Activated CD8-positive, alpha-beta memory T cell treated with anti-CD3 and anti-CD28 coated beads, Interleukin-2, amount 50 U/mL, for 24 hours (primary cell): ENCODE data around the gene UBAC1.

Source experiments
- DNase-seq: peaks from one replicate; pipeline ENCODE4 v3.0.0-alpha.2; 2020; ENCODE audit errors: extremely low read depth

UBAC1 gene

DNA sequence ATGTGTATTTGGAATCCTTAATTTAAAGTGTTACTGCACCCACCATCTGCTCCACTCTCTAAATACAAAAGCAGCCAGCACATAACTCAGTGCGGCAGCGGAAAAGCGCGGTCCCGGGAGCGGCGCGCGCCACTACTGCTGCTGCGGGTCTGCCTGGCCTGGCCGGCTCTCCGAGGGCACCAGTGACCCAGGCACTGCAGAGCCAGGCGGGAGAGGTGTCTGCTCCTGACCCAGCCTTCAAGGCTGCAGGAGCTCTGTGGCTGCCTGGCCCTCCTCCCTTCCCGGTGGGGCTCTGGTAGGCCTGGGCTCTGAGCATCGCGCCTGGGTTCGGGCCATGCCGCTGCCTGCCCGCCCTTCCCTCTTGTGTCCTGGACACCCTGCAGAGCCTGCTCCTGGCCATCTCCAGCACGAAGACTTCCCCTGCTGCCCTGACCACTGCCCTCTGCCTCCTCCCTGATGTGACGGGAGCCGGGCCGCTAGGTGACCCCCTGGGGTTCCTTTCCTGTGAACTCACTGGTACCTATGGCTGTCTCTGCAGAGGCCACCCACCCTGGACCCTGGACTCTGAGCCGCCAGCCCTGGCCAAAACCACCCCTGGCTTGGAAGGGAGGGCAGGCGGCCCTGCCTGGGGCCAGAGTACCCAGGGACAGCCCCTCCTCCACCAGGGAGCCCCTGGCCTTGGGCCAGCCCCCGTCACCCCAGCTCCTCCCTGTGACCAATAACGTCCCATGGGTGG lies 32.8 kb upstream of the UBAC1 start:
- no peak for DNase-seq

DNA sequence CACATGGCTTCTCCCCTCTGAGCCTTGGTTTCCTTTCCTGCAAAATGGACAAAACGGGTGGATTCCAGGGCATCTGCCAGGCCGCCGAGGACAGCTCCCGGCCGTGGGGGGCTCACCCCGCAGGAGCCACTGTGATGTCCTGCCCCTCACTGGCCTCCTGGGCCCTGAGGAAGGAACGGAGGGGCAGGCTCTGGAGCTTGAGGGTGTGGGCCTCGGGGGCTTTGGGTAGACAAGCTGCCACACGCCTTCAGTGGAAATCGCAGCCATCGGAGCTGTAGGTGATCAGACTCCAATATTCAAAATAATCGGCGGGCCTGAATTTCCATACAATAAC lies 32.2 kb upstream of the UBAC1 start:
- DNase-seq = no peak

DNA sequence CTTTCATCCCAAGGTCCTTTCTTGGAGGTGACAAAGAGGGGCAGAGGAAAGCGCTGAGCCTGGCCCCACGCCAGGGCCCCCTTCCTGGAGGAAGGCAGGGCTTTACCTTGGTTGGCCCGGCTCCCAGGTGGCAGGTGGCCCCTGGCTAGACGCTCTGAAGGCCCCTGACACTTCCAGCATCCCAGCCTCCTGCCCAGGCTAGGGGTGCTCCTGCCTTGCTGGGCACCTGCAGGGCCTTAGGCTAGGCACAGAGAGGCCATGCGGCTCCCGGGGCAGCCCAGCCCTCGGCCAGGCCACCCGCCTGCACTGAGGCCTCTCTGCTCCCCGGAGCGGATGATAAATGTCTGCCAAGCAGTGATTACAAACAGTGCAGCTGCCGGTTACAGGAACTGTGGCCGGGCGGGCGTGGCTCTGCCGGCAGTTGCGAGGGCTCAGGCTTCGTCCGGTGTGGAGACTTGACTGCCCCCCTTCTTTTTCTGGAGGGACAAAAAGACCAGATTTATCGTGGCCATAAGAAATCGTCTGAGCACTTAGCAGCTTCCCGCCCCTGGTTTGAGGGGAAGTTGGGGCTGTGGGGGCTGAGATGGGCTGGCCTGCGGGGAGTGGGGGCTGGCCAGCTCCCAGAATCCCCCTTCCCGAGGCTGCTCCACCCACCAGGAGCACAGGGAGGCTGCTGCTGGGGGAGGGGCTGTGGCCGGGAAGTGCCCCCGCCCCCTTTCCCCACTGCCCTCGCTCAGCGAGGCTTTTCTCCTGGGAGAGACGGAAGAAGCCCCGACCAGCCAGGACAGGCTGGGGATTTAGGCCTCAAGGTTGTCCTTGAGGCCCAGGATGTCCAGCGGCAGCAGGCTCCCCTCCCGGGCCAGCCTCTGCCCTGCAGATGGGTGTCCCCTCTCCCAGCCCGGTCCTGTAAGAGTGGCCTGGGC lies 31.6 kb upstream of the UBAC1 start:
- DNase-seq = no peak

DNA sequence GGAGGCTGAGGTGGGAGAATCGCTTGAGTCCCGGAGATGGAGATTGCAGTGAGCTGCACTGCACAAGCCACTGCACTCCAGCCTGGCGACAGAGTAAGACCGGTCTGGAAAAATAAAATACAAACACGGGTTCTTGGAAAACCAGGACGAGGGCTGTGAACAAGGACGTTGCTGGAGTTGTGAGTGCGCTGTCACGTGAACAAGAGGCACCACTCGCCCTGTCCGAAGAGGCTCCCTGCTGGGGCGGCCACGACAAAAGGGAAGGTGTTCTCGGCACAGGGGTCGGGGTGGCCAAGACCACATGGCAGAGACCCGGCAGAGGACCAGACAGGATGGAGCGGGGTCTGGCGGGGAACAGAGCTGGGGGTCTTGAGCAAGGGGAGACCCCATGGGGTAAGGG lies 30.6 kb upstream of the UBAC1 start:
- DNase-seq = no peak

DNA sequence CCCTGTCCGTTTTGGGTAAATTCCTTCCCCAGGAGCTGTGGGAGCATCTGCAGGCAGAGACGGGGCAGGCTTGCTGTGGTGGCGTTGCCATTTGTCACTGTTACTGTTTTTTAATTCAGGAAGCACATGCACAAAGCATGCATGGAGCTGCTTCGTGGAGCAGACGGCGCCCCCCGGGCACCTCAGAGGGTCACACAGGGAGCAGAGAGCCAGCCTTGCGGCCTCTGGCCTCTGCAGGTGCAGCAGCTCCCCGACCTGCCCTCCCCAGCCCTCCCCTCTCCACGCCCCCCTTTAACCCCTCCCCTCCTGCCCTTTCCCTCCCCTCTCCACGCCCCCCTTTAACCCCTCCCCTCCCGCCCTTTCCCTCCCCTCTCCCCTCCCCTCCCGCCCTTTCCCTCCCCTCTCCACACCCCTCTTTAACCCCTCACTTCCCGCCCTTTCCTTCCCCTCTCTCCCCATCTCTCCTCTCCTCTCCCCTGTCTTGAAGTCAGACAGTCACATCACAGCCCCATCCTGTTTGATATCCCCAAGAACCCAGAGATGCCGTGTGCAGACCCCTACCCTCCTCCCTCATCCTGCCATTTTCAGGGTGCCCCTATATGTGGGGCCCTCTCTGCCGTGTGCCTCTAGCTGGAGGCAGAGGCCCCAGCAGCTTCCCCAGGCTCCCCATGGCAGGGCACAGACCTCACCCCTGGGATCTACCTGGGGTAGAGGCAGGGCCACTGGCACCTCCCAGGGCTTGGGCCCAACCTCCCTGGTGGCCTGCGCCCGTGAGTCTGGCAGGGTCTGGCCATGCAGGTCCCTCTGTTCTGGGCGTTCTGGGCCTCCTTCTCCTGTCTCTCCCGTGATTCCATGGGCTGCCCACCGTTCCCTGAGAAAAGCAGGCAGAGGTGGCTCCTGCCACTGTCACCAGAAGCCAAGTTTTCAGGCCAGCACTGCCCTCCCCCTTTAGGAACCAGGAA lies 29.6 kb upstream of the UBAC1 start:
- DNase-seq = no peak

DNA sequence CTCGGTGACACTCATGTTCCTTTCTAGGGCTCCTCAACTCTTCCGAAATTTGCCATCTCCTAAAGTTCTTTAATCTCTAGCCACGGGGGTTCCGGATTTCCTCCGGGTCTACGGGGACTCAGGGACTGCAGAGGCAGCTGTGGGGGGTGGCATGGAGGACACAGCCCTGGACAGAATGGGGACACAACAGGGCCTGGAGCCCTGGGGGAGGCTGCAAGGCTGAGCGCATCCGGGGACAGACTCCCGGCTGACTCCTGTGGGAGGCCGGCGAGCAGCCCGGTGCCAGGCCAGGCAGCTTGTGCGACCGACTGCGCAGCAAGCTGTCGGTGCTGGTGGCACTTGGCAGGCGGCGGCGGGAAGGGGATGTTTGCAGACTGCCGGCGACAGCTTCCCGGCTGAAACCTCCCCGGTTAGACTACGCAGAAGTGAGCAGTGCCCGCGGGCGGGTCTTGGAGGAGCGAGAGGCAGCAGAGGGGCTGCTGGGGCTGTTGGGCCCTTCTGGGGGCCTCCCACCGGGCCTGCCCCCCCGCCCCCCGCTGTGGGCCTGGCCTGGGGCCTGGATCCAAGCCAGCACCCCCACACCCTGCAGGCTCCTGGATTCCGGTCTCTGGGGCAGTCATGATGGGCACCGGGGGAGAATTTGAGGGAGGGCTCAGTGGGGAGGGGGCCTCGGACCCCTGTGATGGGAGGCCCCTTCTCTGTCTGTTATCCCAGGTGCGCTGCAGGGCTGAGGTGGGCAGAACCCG lies 28.7 kb upstream of the UBAC1 start:
- no peak for DNase-seq

DNA sequence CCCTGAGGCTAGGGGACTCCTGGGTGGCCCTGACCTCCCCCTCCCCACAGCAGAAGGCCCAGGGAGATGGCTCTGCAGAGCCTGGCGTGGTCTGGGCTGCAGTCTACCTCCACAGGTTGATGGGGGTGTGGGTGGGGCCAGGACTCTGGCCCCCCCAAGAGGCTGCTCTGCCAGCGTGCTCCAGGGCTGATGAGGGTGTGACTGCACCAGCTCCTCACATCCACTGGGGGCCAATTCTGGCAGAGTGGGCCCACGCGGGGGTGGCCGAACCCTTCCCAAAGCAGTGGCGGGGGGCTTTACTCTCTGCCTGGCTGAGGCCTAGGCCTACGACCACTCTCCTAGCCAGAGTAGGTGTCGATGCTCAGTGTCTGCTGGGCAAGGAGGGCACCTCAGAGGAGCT lies 28.0 kb upstream of the UBAC1 start:
- DNase-seq = no peak

DNA sequence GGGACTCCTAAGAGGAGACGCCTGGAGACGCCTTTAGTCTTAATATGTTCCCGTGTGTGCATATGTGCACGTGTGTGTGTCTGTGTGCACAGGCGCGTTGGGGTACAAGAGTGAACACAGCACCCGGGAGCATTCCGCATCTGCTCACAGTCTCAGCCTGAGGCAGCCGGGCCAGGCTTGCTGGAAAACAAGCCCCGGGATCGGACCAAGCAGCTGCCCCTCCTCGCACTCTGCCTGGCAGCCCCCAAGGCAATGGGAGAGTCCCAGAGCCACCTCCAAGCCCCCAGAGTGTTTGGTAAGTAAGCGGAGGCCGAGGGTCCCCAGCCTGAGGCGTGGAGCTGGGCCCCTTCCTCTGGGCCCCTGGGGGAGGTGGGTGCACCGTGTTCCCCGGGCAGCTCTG lies 27.3 kb upstream of the UBAC1 start:
- DNase-seq = no peak

DNA sequence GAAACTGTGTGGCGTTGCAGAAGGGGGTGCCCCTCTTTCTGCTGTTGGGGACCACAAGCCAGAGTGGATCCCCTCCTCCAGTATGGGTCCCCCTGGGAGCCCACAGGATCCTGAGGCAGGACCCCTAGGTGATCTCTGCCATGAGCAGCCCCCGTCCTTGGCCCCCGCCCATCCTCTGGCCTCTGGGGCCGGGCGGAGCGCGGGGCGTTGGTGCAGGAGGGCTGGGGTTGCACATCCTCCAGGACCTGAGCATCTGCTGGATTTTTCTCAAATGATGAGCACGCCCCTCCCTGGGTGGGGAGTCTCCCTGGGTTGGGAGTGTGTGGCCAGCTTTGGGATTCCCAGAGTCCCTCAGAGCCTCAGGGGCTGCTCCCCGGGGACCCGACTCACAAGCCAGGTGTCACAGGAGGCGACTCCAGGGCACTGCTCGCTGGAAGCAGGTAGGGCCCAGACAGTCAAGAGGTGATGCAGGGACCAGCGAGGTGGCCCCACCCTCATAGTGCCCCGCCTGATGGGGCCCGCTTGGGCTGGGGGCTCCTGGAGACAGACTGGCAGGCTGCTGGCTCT lies 26.7 kb upstream of the UBAC1 start:
- DNase-seq = no peak

DNA sequence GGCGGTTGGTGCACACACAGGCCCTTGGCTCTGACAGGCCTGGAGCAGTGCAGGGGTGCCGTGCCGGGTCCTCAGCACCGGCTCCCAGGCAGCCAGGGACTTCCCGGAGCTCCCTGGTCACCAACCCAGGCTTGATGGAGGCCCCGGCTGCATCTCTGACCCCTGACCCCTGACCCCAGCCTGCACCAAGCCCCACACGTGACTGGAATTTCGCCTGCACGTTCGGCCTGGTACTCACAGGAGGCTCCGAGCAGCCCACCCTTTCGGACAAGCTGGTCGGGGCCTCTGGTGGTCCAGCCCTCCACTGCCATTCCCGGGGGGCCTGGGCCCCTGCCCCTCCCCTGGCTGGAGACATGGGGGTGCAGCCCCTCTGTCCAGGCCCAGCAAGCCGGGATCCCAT lies 25.4 kb upstream of the UBAC1 start:
- DNase-seq = no peak

DNA sequence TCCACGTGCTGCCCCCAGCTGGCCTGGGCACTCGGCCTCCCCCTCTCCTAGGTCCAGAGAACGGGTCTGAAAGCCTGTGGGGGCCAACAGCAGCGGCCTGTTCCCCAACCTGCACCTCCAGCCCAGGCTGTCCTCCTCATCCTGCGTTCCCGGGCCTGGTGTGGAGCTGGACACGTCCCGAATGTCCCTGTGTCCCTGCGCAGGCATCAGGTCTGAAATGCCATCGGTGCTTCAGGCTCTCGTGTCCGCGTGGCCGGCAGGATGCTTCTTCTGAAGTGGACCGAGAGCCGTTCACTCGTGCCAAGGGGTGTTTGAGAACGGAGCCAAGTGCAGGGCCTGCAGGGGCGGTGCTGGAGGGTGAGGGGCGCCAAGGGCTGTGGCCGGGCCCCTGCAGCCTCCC lies 24.7 kb upstream of the UBAC1 start:
- no peak for DNase-seq

DNA sequence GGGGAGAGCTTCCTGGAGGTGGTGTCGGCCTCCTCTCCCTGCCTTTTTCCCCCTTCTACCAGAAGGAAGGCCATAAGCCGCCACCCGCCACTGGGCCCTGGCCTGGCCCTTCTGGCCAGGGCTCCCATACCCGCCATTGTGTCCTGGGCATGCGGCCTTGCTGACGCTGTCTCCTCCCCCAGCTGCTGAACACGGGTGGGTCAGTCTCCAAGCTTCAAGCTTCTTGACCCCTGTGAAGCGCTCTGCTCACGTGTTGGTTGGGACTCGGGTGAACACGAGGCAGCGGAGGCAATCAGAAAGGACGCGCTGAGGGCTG lies 24.2 kb upstream of the UBAC1 start:
- DNase-seq = no peak

DNA sequence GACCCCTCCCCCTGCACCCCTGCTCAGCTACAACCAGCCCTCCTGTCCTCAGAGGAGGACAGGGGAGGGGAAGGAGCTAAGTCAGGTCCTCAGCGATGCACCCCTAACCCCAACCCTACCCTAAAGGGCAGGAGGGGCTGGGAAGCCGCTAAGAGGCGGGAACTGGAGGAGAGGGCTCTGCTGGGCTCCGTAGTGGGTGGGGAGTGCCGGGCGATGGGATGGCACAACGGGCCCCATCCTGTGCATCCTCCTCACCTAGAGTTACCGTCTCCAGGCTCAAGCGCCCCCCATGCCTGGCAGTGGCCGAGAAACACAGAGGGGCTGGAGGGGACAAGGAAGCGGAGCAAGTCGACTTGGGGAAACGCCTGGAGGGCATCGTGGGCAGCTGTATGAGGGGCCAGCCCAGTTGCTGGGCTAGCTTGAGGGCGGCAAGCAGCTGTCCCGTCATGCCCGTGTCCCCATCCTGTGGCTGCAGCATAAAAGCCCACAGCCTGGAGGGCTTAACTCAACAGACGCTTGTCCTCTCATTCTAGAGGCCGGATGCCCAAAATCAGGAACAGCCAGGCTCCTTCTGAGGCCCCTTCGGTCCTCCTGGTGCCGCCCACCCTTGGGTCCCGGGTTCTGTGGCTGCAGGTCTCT lies 23.0 kb upstream of the UBAC1 start:
- no peak for DNase-seq

DNA sequence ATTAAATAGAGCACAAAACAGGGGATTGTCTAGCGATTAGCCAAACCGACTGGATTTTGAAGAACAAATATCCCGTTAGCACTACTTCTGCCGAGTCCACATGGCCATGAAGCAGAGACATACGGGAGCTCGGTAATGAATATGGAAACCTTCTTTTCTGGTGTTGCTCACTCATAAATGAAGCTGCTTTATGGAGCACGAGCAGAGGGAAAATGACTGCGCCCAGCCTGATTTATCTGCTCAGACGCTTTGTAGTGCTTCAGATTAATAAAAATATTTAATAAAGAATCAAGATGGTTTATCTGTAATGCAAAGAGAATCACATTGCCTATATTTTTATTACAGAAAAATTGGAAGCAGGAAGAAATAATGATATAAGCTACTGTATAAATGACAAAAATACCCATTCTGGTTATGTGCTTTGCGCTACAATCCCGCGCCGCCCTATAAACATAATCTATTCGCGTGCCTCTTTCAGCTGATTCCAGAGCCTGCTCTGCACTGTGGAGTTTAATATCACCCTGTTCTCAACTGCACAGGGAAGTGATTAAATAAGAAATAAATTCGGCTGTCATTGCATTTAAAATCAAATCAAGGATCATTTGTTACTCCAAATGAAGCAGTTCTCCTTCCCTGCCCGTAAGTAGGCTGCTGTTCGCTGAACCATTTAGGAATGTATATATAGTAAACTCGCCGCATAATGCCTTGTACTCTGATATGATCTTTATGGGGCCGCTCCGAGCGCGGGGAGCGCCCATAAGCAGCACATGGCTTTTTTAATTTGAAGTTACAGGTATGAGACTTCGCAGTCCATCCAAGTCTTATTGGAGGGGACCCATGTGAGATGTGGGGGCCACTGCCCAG lies 22.3 kb upstream of the UBAC1 start:
- no peak for DNase-seq

DNA sequence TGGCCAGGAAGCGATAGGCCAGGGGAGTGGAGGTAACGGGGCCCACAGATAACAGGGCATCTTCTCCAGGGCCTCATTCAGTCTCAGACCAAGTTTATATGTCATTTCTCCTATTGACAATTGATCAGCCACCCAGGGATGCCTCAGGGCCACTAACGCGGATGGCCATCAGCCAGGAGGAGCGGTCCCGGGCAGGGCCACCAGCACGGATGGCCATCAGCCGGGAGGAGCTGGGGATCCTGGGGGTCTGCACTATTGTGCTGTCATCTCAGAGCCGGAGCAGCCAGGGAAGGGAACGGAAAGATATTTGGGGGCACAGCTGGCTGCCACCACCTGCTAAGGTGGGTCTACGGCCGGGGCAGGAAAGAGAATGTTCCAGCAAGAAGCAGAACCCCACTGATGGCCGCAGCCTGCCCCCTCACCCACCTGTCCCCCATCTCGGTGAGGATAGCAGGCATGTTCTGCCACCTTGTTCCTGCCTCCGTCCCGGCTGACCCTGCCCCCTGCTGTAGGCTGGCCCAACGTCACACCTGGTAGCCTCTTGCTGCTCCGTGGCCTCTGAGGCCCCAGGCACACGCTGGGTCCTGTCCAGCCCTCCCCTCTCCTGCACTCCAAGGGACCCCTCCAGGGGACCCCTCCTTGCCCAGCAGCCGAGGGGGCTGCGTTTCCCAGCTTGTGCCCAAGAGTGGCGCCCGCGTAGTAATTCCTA lies 21.5 kb upstream of the UBAC1 start:
- no peak for DNase-seq

DNA sequence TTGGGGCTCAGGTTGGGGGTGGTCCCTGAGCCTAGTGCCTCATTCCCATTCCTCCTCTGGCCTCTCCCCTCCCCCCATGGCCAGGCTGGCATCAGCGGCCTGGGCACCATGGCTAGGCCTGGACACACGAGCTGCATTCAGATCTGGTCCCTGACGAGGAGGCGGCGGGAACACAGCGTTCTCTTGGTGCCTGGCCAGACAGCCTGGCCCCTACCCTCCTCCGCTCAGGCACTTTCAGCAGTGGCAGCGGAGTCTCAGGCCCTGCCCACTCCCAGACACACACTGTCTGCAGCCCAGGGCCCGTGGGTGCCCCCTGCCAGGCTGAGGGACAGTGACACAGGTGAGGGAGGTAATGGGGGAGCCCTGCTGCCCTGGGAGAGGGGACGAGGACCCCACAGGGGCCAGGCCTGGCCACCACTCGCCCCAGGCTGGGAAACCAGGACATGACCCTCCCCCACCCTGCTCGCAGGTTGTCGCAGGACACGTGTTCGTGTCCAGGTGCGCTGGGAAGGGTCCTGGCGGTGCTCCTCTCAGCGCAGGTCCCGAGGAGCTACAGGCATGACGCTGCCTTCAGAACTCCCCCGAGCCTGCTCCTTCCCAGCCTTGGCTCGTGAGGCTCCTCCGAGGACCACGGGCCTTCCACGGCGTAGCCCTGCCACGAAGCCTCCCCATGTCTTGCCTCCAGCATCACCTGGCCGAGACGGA lies 19.9 kb upstream of the UBAC1 start:
- no peak for DNase-seq

DNA sequence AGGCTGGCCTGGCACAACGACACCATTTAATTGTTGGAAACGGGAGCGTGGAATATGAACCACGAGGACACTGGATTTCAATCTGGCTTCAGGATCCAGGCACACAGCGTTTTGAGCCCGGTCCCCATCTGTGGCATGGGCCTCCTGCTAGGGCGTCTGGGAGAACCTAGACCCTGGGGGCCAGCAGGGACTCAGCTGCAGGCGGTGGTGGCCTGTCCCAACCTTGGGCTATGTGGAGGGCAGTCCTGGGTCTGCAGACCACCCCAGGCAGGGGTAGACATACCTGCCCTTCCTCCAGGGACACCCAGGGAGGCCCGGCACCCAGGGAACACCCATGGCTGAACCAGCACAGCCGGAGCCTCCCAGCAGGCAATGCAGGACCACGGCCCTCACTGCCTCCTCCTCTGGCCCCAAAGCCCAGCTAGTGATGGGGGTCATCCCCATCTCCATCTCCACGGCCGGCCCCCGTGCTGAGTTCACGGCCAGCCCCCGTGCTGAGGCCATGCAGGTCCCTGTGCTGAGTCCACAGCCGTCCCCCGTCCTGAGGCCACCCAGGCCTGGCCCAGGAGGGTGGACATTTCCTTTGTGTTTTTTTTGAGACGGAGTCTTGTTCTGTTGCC lies 18.5 kb upstream of the UBAC1 start:
- no peak for DNase-seq
